CD4-positive, alpha-beta T cell treated with Interferon alpha-2 for 1 hour (primary cell): Measurements from ENCODE around the gene CRP.
"Not testable (repeated sequence)": the region's sequence is repeated elsewhere in the genome, so short reads cannot be mapped to it uniquely, and the experiment has no call there.

Source experiments
- DNase-seq, 2 donors: peaks; one replicate each; pipeline ENCODE4 v3.0.0-alpha.2; 2020 to 2022

Gene CRP

GRCh38 chr1:159714529-159714928, at the start of gene CRP:
CRP (minus strand) TSS chr1:159714589; CDS start chr1:159714485, 104 bp downstream.
- no peak for DNase-seq

GRCh38 chr1:159763686-159764085, 49.3 kb upstream of the CRP start:
- DNase-seq: no peak

GRCh38 chr1:159756397-159756796, 42.0 kb upstream of the CRP start:
- DNase-seq: no peak

GRCh38 chr1:159755451-159756007, 41.1 kb upstream of the CRP start:
- no peak for DNase-seq

GRCh38 chr1:159753386-159753785, 39.0 kb upstream of the CRP start:
- no peak for DNase-seq

GRCh38 chr1:159752135-159752580, 37.8 kb upstream of the CRP start:
- DNase-seq: no peak

GRCh38 chr1:159751031-159751430, 36.6 kb upstream of the CRP start:
- no peak for DNase-seq

- DNase-seq: no peak
Observed at GRCh38 chr1:159750621-159751020, 36.2 kb upstream of the CRP start.

GRCh38 chr1:159749630-159750029, 35.2 kb upstream of the CRP start:
- no peak for DNase-seq

- DNase-seq: no peak
Observed at GRCh38 chr1:159748370-159748769, 34.0 kb upstream of the CRP start.

GRCh38 chr1:159746666-159747065, 32.3 kb upstream of the CRP start:
- no peak for DNase-seq

GRCh38 chr1:159743651-159744410, 29.4 kb upstream of the CRP start:
- no peak for DNase-seq

- no peak for DNase-seq
Observed at GRCh38 chr1:159737238-159737916, 23.0 kb upstream of the CRP start.

- DNase-seq: not testable (repeated sequence)
Observed at GRCh38 chr1:159723188-159723587, 8.8 kb upstream of the CRP start.

- no peak for DNase-seq
Observed at GRCh38 chr1:159719990-159720389, 5.6 kb upstream of the CRP start.

GRCh38 chr1:159715855-159716254, 1.5 kb upstream of the CRP start:
- no peak for DNase-seq

- DNase-seq: no peak
Observed at GRCh38 chr1:159712080-159712479, 2.3 kb downstream of the CRP start.

- no peak for DNase-seq
Observed at GRCh38 chr1:159707472-159708260, 6.7 kb downstream of the CRP start.

GRCh38 chr1:159705904-159706256, 8.5 kb downstream of the CRP start:
- DNase-seq: no peak

GRCh38 chr1:159705251-159705903, 9.0 kb downstream of the CRP start:
- no peak for DNase-seq

- no peak for DNase-seq
Observed at GRCh38 chr1:159704481-159704880, 9.9 kb downstream of the CRP start.

- no peak for DNase-seq
Observed at GRCh38 chr1:159700312-159700711, 14.1 kb downstream of the CRP start.

- no peak for DNase-seq
Observed at GRCh38 chr1:159699653-159700052, 14.7 kb downstream of the CRP start.
